PFSK-1 (cell line): ENCODE measurements around the gene SLC7A10.

Experiments used
- POLR2AphosphoS5 ChIP-seq: IDR thresholded peaks from 2 replicates; pipeline ENCODE4 v1.6.1; 2012; ENCODE audit warnings: low read depth, mild to moderate bottlenecking, control low read depth, low read length, moderate library complexity
- SIN3A ChIP-seq: IDR thresholded peaks from 2 replicates; pipeline ENCODE4 v1.6.1; 2012; ENCODE audit warnings: mild to moderate bottlenecking, low read length, moderate library complexity, borderline replicate concordance; ENCODE audit not compliant: insufficient read depth

DNA sequence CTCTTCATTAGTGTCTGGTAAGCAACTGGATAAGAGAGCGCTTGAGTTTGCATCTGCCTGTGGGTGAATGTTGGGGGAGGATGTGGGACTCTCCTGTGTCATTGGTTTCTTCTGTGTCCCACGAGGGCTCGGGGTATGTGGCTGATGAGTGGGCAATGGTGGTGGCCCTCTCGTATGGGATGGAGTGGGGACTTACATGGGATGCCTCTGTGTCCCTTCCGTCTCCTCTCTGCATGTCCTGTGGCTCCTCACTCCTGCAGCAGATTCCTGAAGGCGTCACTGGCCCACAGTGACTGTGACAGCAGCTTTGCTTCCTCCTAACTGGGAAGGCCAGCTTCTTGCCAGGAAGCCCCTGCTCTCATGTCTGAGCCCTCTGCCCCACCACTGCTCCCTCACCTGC lies 34.1 kb downstream of the SLC7A10 start:
- TF ChIP-seq POLR2AphosphoS5: no peak
- TF ChIP-seq SIN3A: no peak
